Measurements from ENCODE around the gene PHF5A. TPM values are rescaled to one million over a fixed set of nuclear protein-coding genes. Genes with fewer than 3 reads are reported as not detected.
A peak's percentile ranks its signal among the peaks of the same experiment; 100 is the strongest.

The PHF5A gene
- total and polyA plus RNA-seq, 8 donors: 0.58 to 54.5 (median 39.9) TPM

GRCh38 chr22:41481131-41481830 lies 12.8 kb upstream of the PHF5A start:
- 74 to 83% (median 79%) methylated on average over 14 to 15 of the region's 15 CpGs for WGBS, 5 donors
- intact Hi-C loops (cut with DNase I; ENCODE audit: low total_unique reads): no loop called here
- Histone ChIP-seq H3K36me3 (peaks cover 0 to 21% (median 12%) of the 10 kb centered on the region in 4 donors), H3K27ac (peak overlapping the region; percentile 1 to 85 (median 62)), H3K9me3 (no peaks in the 10 kb centered on the region), H3K27me3 (no peaks in the 10 kb centered on the region), H3K4me3 (no peak overlapping the region), H3K4me1 (peaks cover 50 to 98% (median 73%) of the 10 kb centered on the region in 4 donors)
- no peak for DNase-seq
- no peak for TF ChIP-seq POLR2A (IDR thresholded peaks at IDR 0.05)
- no peak for TF ChIP-seq EP300 (IDR thresholded peaks at IDR 0.05)
- TF ChIP-seq POLR2AphosphoS5 (IDR thresholded peaks at IDR 0.05): no peak
- TF ChIP-seq CTCF (IDR thresholded peaks at IDR 0.05): no peak

- Histone ChIP-seq H3K9me3 (no peaks in the 10 kb centered on the region), H3K36me3 (peaks cover 0 to 25% (median 13%) of the 10 kb centered on the region in 4 donors), H3K27ac (peak overlapping the region in 4 of 5 donors; percentile 59 to 85 (median 72)), H3K4me1 (peaks cover 48 to 97% (median 70%) of the 10 kb centered on the region in 4 donors), H3K27me3 (no peaks in the 10 kb centered on the region), H3K4me3 (no peak overlapping the region)
- WGBS, 5 donors: 54 to 66% (median 59%) methylated on average over 7 of the region's 7 CpGs
- DNase-seq: peak in 1 of 2 donors; percentile 62
- intact Hi-C loops (cut with DNase I; ENCODE audit: low total_unique reads): no loop called here
- TF ChIP-seq CTCF (IDR thresholded peaks at IDR 0.05) (no peak), POLR2AphosphoS5 (IDR thresholded peaks at IDR 0.05) (no peak), EP300 (IDR thresholded peaks at IDR 0.05) (no peak), POLR2A (IDR thresholded peaks at IDR 0.05) (no peak)
Measured at GRCh38 chr22:41480397-41480735, 11.9 kb upstream of the PHF5A start.

GRCh38 chr22:41479671-41480396 lies 11.3 kb upstream of the PHF5A start:
- WGBS, 5 donors: 54 to 80% (median 70%) methylated on average over 5 to 6 of the region's 6 CpGs
- H3K27ac ChIP-seq: peak overlapping the region in 4 of 5 donors; percentile 59 to 85 (median 72)
- no peaks in the 10 kb centered on the region for H3K9me3 ChIP-seq
- H3K4me3 ChIP-seq: no peak overlapping the region
- no peaks in the 10 kb centered on the region for H3K27me3 ChIP-seq
- peak in 1 of 2 donors; percentile 51 for DNase-seq
- intact Hi-C loops (cut with DNase I; ENCODE audit: low total_unique reads): no loop called here
- peak in 1 of 3 donors; percentile 39 for TF ChIP-seq POLR2AphosphoS5 (IDR thresholded peaks at IDR 0.05)
- TF ChIP-seq POLR2A (IDR thresholded peaks at IDR 0.05): no peak
- peaks cover 0 to 27% (median 14%) of the 10 kb centered on the region in 4 donors for H3K36me3 ChIP-seq
- peaks cover 44 to 95% (median 69%) of the 10 kb centered on the region in 4 donors for H3K4me1 ChIP-seq

GRCh38 chr22:41478891-41479521 lies 10.5 kb upstream of the PHF5A start:
- WGBS, 5 donors: 71 to 80% (median 75%) methylated on average over 6 to 7 of the region's 7 CpGs
- peaks cover 41 to 90% (median 67%) of the 10 kb centered on the region in 4 donors for H3K4me1 ChIP-seq
- DNase-seq: no peak
- peaks cover 0 to 27% (median 14%) of the 10 kb centered on the region in 4 donors for H3K36me3 ChIP-seq
- TF ChIP-seq POLR2A (IDR thresholded peaks at IDR 0.05): no peak
- no peak for TF ChIP-seq EP300 (IDR thresholded peaks at IDR 0.05)
- peak in 2 of 3 donors; percentile 17 to 56 for TF ChIP-seq POLR2AphosphoS5 (IDR thresholded peaks at IDR 0.05)
- no peak for TF ChIP-seq CTCF (IDR thresholded peaks at IDR 0.05)
- peak overlapping the region in 4 of 5 donors; percentile 59 to 85 (median 72) for H3K27ac ChIP-seq
- no peak overlapping the region for H3K4me3 ChIP-seq
- no peaks in the 10 kb centered on the region for H3K27me3 ChIP-seq
- no peaks in the 10 kb centered on the region for H3K9me3 ChIP-seq
- intact Hi-C loops (cut with DNase I; ENCODE audit: low total_unique reads): no loop called here

All from stomach (tissue), 9 donors.